ENCODE measurements around the gene MTFR2. TPM values are rescaled to one million over a fixed set of nuclear protein-coding genes. Genes with fewer than 3 reads are reported as not detected.
A peak's percentile ranks its signal among the peaks of the same experiment; 100 is the strongest.

MTFR2 gene
- total and polyA plus RNA-seq, 2 of the 13 experiments (the other 11 are each of a cell fraction or from before 2014, with no cell fraction given) = 6.7 to 10.7 TPM

GRCh38 chr6:136226674-136227377 is 23.3 kb downstream of the MTFR2 start (continued):
- TF ChIP-seq ATF2 (CRISPR knock-in tag; IDR thresholded peaks at IDR 0.05) = no peak
- peak; percentile 7; the same call in 1 of the 2 replicates for TF ChIP-seq KDM3A (CRISPR knock-in tag; IDR thresholded peaks at IDR 0.05; ENCODE audit: low read depth)
- TF ChIP-seq FOSL2 (CRISPR knock-in tag; IDR thresholded peaks at IDR 0.05) = 0 out of 2 replicates have a peak, but pooled peaks have one; percentile 7
- TF ChIP-seq BCL6 (CRISPR knock-in tag; IDR thresholded peaks at IDR 0.05) = no peak; the same call in 1 of the 2 replicates
- no peak for TF ChIP-seq SAFB2 (CRISPR knock-in tag; IDR thresholded peaks at IDR 0.05; ENCODE audit: borderline replicate concordance, low read depth)
- peak; percentile 5; the same call in 1 of the 2 replicates for TF ChIP-seq MYPOP (CRISPR knock-in tag; IDR thresholded peaks at IDR 0.05)
- peak; percentile 29; the same call in 1 of the 2 replicates for TF ChIP-seq ZNF646 (CRISPR knock-in tag; IDR thresholded peaks at IDR 0.05)
- TF ChIP-seq E2F5 (CRISPR knock-in tag; conservative IDR thresholded peaks at IDR 0.05) = no peak
- no peak for TF ChIP-seq NFIB (CRISPR knock-in tag; IDR thresholded peaks at IDR 0.05; ENCODE audit: borderline replicate concordance)
- TF ChIP-seq MAZ (IDR thresholded peaks at IDR 0.05; ENCODE audit: borderline replicate concordance, low read depth, low read length) = no peak
- peak; percentile 57 for TF ChIP-seq MAZ (CRISPR knock-in tag; IDR thresholded peaks at IDR 0.05; ENCODE audit: low read depth)
- TF ChIP-seq KLF11 (CRISPR knock-in tag; IDR thresholded peaks at IDR 0.05) = no peak
- TF ChIP-seq ARID5B (CRISPR knock-in tag; IDR thresholded peaks at IDR 0.05) = peak; percentile 29; the same call in 1 of the 2 replicates

Measured in HepG2 (cell line).